SH-SY5Y (cell line): ENCODE measurements around the gene AMOTL2.

Experiments
- GATA2 ChIP-seq: IDR thresholded peaks from 2 replicates; pipeline ENCODE4 v1.6.1; 2011; ENCODE audit warnings: mild to moderate bottlenecking, low read depth, low read length
- GATA3 ChIP-seq: IDR thresholded peaks from 2 replicates; pipeline ENCODE4 v1.6.1; 2011; ENCODE audit warnings: low read depth, mild to moderate bottlenecking, low read length, moderate library complexity

- no peak for TF ChIP-seq GATA3
- no peak for TF ChIP-seq GATA2
Observed at GRCh38 chr3:134384963-134385362, 10.7 kb upstream of the AMOTL2 start.
